Breast epithelium (tissue), 3 donors: ENCODE results near the gene RREB1.
"Not testable (repeated sequence)": the region's sequence is repeated elsewhere in the genome, so short reads cannot be mapped to it uniquely, and the experiment has no call there.

ENCODE experiments used
- CTCF ChIP-seq, 3 donors: fragments of 450-650 bp; IDR thresholded peaks; one replicate each; pipeline ENCODE4 v1.5.1; 2016 to 2017; ENCODE audit warnings: antibody characterized with exemption in 3 of 3, mild to moderate bottlenecking in 3 of 3, moderate library complexity in 3 of 3
- POLR2A ChIP-seq: fragments of 450-650 bp; IDR thresholded peaks from one replicate; pipeline ENCODE4 v1.6.1; 2016; ENCODE audit warnings: antibody characterized with exemption, mild to moderate bottlenecking, moderate library complexity

DNA sequence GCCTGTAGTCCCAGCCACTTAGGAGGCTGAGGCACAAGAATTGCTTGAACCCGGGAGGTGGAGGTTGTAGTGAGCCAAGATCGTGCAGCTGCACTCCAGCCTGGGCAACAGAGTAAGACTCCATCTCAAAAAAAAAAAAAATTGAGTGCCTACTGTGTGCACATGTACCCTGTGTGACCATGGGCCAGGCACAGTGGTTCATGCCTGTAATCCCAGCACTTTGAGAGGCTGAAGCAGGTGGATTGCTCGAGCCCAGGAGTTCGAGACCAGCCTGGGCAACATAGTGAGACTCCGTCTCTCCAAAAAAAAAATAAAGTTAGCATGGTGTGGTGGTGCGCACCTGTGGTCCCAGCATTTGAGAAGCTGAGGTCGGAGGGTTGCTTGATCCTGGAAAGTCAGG, 49.5 kb downstream of the RREB1 start:
- not testable (repeated sequence) for TF ChIP-seq CTCF (IDR thresholded peaks at IDR 0.05); POLR2A
